ENCODE measurements around the gene NAV2.

- TF ChIP-seq, protein P1, sequence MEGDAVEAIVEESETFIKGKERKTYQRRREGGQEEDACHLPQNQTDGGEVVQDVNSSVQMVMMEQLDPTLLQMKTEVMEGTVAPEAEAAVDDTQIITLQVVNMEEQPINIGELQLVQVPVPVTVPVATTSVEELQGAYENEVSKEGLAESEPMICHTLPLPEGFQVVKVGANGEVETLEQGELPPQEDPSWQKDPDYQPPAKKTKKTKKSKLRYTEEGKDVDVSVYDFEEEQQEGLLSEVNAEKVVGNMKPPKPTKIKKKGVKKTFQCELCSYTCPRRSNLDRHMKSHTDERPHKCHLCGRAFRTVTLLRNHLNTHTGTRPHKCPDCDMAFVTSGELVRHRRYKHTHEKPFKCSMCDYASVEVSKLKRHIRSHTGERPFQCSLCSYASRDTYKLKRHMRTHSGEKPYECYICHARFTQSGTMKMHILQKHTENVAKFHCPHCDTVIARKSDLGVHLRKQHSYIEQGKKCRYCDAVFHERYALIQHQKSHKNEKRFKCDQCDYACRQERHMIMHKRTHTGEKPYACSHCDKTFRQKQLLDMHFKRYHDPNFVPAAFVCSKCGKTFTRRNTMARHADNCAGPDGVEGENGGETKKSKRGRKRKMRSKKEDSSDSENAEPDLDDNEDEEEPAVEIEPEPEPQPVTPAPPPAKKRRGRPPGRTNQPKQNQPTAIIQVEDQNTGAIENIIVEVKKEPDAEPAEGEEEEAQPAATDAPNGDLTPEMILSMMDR (IDR thresholded peaks at IDR 0.05), result no peak
- TF ChIP-seq POLR2A (IDR thresholded peaks at IDR 0.05), result no peak
Observed at GRCh38 chr11:20158597-20159257, 446.1 kb downstream of the NAV2 start.

Measured in body of pancreas (tissue), 4 donors.